ENCODE measurements around the gene KLRK1.

- no peak for TF ChIP-seq YY1 (IDR thresholded peaks at IDR 0.05; ENCODE audit: insufficient read depth, insufficient read length)
- no peak for TF ChIP-seq ZNF274 (IDR thresholded peaks at IDR 0.05; ENCODE audit: low read depth, low read length)
Measured at GRCh38 chr12:10366875-10367274, 23.0 kb downstream of the KLRK1 start.

All from NT2/D1 (cell line).